K562 (cell line): ENCODE measurements around the gene GPS2. TPM values are rescaled to one million over a fixed set of nuclear protein-coding genes. Genes with fewer than 3 reads are reported as not detected.

Experiments used
- ATF1 ChIP-seq, 2 experiments: fragments of 450-650 bp in 1 of 2; IDR thresholded peaks; 2 replicates each; pipeline ENCODE4 v1.6.1; 2016; ENCODE audit warnings: missing compliant biosample characterization in 1 of 2, missing genetic modification characterization in 1 of 2
- CXXC5 ChIP-seq: fragments of 250-450 bp; sonication (Bioruptor Pico); IDR thresholded peaks from 2 replicates; pipeline ENCODE4 v1.8.0; 2022; ENCODE audit warnings: inconsistent platforms, mild to moderate bottlenecking, moderate library complexity
- HDAC1 ChIP-seq, 2 experiments: fragments of 450-650 bp; IDR thresholded peaks; 2 replicates each; pipeline ENCODE4 v1.6.1; 2016 to 2017; ENCODE audit warnings: inconsistent platforms in 1 of 2, mild to moderate bottlenecking in 1 of 2, moderate library complexity in 1 of 2
- KDM5B ChIP-seq: fragments of 200-600 bp; sonication (generic); IDR thresholded peaks from 2 replicates; pipeline ENCODE4 v1.6.1; 2012; ENCODE audit warnings: low read depth, mild to moderate bottlenecking, moderate library complexity, low read length, control low read depth, inconsistent platforms; ENCODE audit not compliant: insufficient replicate concordance
- MBD2 ChIP-seq: sonication (generic); IDR thresholded peaks from 2 replicates; pipeline ENCODE4 v1.6.1; 2016; ENCODE audit warnings: low read depth, borderline replicate concordance
- POLR2A ChIP-seq: fragments of 450-650 bp; conservative IDR thresholded peaks from 2 replicates; pipeline ENCODE4 v1.6.1; 2016
- POLR2AphosphoS2 ChIP-seq: IDR thresholded peaks from 2 replicates; pipeline ENCODE4 v1.6.1; 2012; ENCODE audit warnings: low read length, improper control_type of control experiment
- RBBP5 ChIP-seq: fragments of 200-600 bp; sonication (generic); IDR thresholded peaks from 2 replicates; pipeline ENCODE4 v1.6.1; 2012; ENCODE audit warnings: borderline replicate concordance, mild to moderate bottlenecking, low read length, control low read depth, inconsistent platforms; ENCODE audit not compliant: insufficient read depth, poor library complexity, severe bottlenecking
- SPI1 ChIP-seq: IDR thresholded peaks from 2 replicates; pipeline ENCODE4 v1.6.1; 2011; ENCODE audit warnings: low read depth, low read length, control low read depth, borderline replicate concordance
- STAT5A ChIP-seq: IDR thresholded peaks from 2 replicates; pipeline ENCODE4 v1.6.1; 2012; ENCODE audit warnings: low read length, inconsistent platforms, borderline replicate concordance
- TCF7L2 ChIP-seq: fragments of 150-350 bp; IDR thresholded peaks from 2 replicates; pipeline ENCODE4 v1.6.1; 2016; ENCODE audit warnings: low read depth, mild to moderate bottlenecking, low read length, moderate library complexity
- polyA plus RNA-seq, 8 experiments: library from polyadenylated mRNA; depleted of rRNA in 4 of 8; stranded (reverse) in 5 of 8; unstranded in 3 of 8; fragments of >200 nt; fragmentation: Nextera tagmentation in 2 of 8; fragmentation: Illumina TruSeq in 1 of 8; extraction: Ambion mirVana in 2 of 8; extraction: Trizol in 1 of 8; gene quantifications; 2 replicates each; pipeline versions ENCODE4 v1.2.1 to v1.2.3, GENCODE V29; 2011 to 2014; ENCODE audit warnings: inconsistent platforms in 1 of 8, missing spikeins in 1 of 8
- total RNA-seq, 7 experiments: library from RNA; depleted of rRNA in 6 of 7; stranded (reverse); fragments of >200 nt in 6 of 7; fragmentation: Illumina TruSeq in 2 of 7; extraction: Trizol in 2 of 7; gene quantifications; 2 replicates each; pipeline versions ENCODE4 v1.2.1 to v1.2.3, GENCODE V29; 2011 to 2021; ENCODE audit warnings: low replicate concordance in 1 of 7
- TF ChIP-seq, protein P1 (sequence below): sonication (generic); formaldehyde crosslinking; IDR thresholded peaks from 2 replicates; pipeline ENCODE4 v1.8.0; 2022; ENCODE audit warnings: mild to moderate bottlenecking, missing genetic modification reagents
- TF ChIP-seq, protein P2 (sequence below): fragments of 450-650 bp; IDR thresholded peaks from 2 replicates; pipeline ENCODE4 v1.7.1; 2018; ENCODE audit warnings: mild to moderate bottlenecking, low read depth; ENCODE audit not compliant: partially characterized antibody
- TF ChIP-seq, protein P3 (sequence below): fragments of 250-450 bp; sonication (Bioruptor Pico); IDR thresholded peaks from 2 replicates; pipeline ENCODE4 v1.5.0; 2020; ENCODE audit warnings: mild to moderate bottlenecking
- TF ChIP-seq, protein P4 (sequence below), 2 experiments: fragments of 200-800 bp in 1 of 2; sonication (Bioruptor generic) in 1 of 2; sonication (generic) in 1 of 2; formaldehyde crosslinking in 1 of 2; IDR thresholded peaks in 1 of 2; conservative IDR thresholded peaks in 1 of 2; 2 replicates each; pipeline versions ENCODE4 v1.5.0 to v1.6.1; 2016 to 2020; ENCODE audit warnings: missing compliant biosample characterization in 1 of 2, missing genetic modification characterization in 1 of 2, missing genetic modification reagents in 1 of 2

GPS2 gene
- total and polyA plus RNA-seq, 9 of the 15 experiments (the other 6 are each of a cell fraction or from before 2014, with no cell fraction given), result 18.3 to 75.7 (median 37.0) TPM

DNA sequence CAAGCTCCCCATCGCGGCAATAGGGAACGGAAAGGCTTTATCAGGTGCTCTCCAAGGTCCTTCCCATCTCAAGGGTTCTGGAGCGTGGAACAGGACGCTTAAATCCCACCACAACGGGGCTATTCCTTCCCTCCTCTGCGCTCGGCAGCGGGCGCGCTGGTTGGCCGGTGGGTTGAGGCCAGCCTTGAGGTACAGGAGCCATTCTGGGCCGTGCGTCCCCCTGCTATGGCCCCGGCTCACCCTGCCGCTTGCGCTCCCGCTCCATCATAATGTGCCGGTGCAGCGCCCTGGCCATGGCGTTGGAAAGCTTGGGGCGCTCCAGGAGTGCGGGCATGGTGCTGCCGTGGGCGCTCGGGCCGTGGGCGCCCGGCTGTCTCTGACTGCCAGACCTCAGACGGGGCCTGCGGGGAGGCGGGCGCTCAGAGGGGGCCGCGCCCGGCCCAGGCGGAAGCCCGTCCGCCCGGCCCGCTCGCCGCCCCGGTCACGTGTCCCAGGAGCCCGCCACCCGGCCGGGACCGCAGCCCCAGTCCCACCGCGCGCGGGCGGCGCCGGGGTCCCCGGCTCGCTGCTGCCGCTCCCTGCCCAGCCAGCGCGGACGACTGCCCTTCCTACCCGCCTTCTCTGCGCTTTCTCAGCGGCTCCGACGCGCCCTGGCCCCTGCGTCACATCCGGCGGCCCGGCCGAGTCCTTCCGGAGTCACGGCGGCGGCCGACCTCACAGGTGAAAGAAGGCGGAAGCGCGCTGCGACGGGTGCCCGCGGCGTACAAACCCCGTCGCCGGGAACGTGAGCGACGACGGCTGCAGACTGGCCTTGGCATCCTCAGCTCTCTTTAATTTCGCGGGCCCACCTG is at the start of gene GPS2 (continued):
- TF ChIP-seq, protein P1, sequence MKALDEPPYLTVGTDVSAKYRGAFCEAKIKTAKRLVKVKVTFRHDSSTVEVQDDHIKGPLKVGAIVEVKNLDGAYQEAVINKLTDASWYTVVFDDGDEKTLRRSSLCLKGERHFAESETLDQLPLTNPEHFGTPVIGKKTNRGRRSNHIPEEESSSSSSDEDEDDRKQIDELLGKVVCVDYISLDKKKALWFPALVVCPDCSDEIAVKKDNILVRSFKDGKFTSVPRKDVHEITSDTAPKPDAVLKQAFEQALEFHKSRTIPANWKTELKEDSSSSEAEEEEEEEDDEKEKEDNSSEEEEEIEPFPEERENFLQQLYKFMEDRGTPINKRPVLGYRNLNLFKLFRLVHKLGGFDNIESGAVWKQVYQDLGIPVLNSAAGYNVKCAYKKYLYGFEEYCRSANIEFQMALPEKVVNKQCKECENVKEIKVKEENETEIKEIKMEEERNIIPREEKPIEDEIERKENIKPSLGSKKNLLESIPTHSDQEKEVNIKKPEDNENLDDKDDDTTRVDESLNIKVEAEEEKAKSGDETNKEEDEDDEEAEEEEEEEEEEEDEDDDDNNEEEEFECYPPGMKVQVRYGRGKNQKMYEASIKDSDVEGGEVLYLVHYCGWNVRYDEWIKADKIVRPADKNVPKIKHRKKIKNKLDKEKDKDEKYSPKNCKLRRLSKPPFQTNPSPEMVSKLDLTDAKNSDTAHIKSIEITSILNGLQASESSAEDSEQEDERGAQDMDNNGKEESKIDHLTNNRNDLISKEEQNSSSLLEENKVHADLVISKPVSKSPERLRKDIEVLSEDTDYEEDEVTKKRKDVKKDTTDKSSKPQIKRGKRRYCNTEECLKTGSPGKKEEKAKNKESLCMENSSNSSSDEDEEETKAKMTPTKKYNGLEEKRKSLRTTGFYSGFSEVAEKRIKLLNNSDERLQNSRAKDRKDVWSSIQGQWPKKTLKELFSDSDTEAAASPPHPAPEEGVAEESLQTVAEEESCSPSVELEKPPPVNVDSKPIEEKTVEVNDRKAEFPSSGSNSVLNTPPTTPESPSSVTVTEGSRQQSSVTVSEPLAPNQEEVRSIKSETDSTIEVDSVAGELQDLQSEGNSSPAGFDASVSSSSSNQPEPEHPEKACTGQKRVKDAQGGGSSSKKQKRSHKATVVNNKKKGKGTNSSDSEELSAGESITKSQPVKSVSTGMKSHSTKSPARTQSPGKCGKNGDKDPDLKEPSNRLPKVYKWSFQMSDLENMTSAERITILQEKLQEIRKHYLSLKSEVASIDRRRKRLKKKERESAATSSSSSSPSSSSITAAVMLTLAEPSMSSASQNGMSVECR (CRISPR knock-in tag), result peak; percentile 93
- TF ChIP-seq HDAC1 (IDR thresholded peaks at IDR 0.05) (peak in 1 of 2 experiments; percentile 73; a peak in 2 of 4 replicates), POLR2A (peak; percentile 73), MBD2 (0 out of 2 replicates have a peak, but pooled peaks have one; percentile 17), RBBP5 (peak; percentile 70), CXXC5 (CRISPR knock-in tag) (peak; percentile 87), TCF7L2 (no peak), KDM5B (peak; percentile 20), STAT5A (no peak), SPI1 (no peak), POLR2AphosphoS2 (peak; percentile 90), ATF1 (CRISPR knock-in tag; IDR thresholded peaks at IDR 0.05) (peak; percentile 36), ATF1 (tag; IDR thresholded peaks at IDR 0.05) (peak; percentile 90)
- TF ChIP-seq, protein P2, sequence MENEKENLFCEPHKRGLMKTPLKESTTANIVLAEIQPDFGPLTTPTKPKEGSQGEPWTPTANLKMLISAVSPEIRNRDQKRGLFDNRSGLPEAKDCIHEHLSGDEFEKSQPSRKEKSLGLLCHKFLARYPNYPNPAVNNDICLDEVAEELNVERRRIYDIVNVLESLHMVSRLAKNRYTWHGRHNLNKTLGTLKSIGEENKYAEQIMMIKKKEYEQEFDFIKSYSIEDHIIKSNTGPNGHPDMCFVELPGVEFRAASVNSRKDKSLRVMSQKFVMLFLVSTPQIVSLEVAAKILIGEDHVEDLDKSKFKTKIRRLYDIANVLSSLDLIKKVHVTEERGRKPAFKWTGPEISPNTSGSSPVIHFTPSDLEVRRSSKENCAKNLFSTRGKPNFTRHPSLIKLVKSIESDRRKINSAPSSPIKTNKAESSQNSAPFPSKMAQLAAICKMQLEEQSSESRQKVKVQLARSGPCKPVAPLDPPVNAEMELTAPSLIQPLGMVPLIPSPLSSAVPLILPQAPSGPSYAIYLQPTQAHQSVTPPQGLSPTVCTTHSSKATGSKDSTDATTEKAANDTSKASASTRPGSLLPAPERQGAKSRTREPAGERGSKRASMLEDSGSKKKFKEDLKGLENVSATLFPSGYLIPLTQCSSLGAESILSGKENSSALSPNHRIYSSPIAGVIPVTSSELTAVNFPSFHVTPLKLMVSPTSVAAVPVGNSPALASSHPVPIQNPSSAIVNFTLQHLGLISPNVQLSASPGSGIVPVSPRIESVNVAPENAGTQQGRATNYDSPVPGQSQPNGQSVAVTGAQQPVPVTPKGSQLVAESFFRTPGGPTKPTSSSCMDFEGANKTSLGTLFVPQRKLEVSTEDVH, result peak; percentile 89
- TF ChIP-seq, protein P3, sequence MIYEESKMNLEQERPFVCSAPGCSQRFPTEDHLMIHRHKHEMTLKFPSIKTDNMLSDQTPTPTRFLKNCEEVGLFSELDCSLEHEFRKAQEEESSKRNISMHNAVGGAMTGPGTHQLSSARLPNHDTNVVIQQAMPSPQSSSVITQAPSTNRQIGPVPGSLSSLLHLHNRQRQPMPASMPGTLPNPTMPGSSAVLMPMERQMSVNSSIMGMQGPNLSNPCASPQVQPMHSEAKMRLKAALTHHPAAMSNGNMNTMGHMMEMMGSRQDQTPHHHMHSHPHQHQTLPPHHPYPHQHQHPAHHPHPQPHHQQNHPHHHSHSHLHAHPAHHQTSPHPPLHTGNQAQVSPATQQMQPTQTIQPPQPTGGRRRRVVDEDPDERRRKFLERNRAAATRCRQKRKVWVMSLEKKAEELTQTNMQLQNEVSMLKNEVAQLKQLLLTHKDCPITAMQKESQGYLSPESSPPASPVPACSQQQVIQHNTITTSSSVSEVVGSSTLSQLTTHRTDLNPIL (CRISPR knock-in tag), result no peak
- TF ChIP-seq, protein P4, sequence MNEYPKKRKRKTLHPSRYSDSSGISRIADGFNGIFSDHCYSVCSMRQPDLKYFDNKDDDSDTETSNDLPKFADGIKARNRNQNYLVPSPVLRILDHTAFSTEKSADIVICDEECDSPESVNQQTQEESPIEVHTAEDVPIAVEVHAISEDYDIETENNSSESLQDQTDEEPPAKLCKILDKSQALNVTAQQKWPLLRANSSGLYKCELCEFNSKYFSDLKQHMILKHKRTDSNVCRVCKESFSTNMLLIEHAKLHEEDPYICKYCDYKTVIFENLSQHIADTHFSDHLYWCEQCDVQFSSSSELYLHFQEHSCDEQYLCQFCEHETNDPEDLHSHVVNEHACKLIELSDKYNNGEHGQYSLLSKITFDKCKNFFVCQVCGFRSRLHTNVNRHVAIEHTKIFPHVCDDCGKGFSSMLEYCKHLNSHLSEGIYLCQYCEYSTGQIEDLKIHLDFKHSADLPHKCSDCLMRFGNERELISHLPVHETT (CRISPR knock-in tag; conservative IDR thresholded peaks at IDR 0.05 in 1 of 2, IDR thresholded peaks at IDR 0.05 in 1 of 2), result peak in 1 of 2 experiments; percentile 97; a peak in 2 of 4 replicates
